ENCODE measurements around the gene CCDC188. TPM values are rescaled to one million over a fixed set of nuclear protein-coding genes. Genes with fewer than 3 reads are reported as not detected.

The CCDC188 gene
- total and polyA plus RNA-seq, 2 of the 13 experiments (the other 11 are each of a cell fraction or from before 2014, with no cell fraction given) = not detected

GRCh38 chr22:20158391-20159036, 7.7 kb upstream of the CCDC188 start:
- no peak overlapping the region for H3K4me3 ChIP-seq (replicated peaks in 1 of 3; ENCODE audit: insufficient read depth in 1 of 3, low read depth in 2 of 3, low read length in 3 of 3)
- no peaks in the 10 kb centered on the region for H4K20me1 ChIP-seq (ENCODE audit: insufficient read depth, low read length)
- no peaks in the 10 kb centered on the region for H3K79me2 ChIP-seq (ENCODE audit: insufficient read depth, low read length)
- no peak overlapping the region for H2AFZ ChIP-seq (ENCODE audit: low read length)
- no peaks in the 10 kb centered on the region for H3K4me1 ChIP-seq (ENCODE audit: insufficient read depth, low read length)
- 0% methylated on average over 4 of the region's 15 CpGs for WGBS (ENCODE audit: low lambda C conversion rate)
- POLR2A ChIA-PET = no interaction called here
- CTCF ChIA-PET (ENCODE audit: low intra/inter-chr PET ratio, low total read pairs) = interaction anchor here (0.7 to 4.1 kb wide), 2 partner anchors 80 to 127 kb away, joined by 3 to 28 read pairs; no protein-coding TSS in a partner anchor
- no peaks in the 10 kb centered on the region for H3K36me3 ChIP-seq (replicated peaks in 1 of 2; ENCODE audit: control insufficient read depth in 1 of 2, insufficient read depth in 2 of 2, low read length in 2 of 2)
- DNase-seq (ENCODE audit: low spot score) = no peak
- no TSS peak for BruUV-seq (replicated peaks)
- no peak for FAIRE-seq
- H3K9ac ChIP-seq (ENCODE audit: insufficient read depth, low read depth, low read length) = no peak overlapping the region
- intact Hi-C loops (cut with micrococcal nuclease; ENCODE audit: unreplicated experiment) = no loop called here
- peaks cover 11 to 43% of the 10 kb centered on the region in 2 experiments; a peak in 4 of 5 replicates for H3K27me3 ChIP-seq (ENCODE audit: control insufficient read depth in 1 of 2, insufficient read depth in 2 of 2, low read length in 2 of 2)
- H3K4me2 ChIP-seq (ENCODE audit: low read depth, low read length) = no peak overlapping the region
- H3K9me3 ChIP-seq (ENCODE audit: low read length) = no peaks in the 10 kb centered on the region
- ATAC-seq = no peak
- no peak for TF ChIP-seq ELK4 (CRISPR knock-in tag; IDR thresholded peaks at IDR 0.05; ENCODE audit: borderline replicate concordance)
- no peak for TF ChIP-seq ZNF121 (CRISPR knock-in tag; IDR thresholded peaks at IDR 0.05)
- no peak for TF ChIP-seq HOMEZ (CRISPR knock-in tag; IDR thresholded peaks at IDR 0.05; ENCODE audit: low read depth)
- TF ChIP-seq ZNF101 (CRISPR knock-in tag; IDR thresholded peaks at IDR 0.05; ENCODE audit: borderline replicate concordance, low read depth) = no peak
- no peak for TF ChIP-seq XRCC5 (optimal IDR thresholded peaks at IDR 0.05; ENCODE audit: low read length)
- no peak for TF ChIP-seq GRHL1 (CRISPR knock-in tag; conservative IDR thresholded peaks at IDR 0.05)
- TF ChIP-seq ZNF75D (CRISPR knock-in tag; IDR thresholded peaks at IDR 0.05; ENCODE audit: borderline replicate concordance) = no peak
- TF ChIP-seq CHCHD3 (CRISPR knock-in tag; IDR thresholded peaks at IDR 0.05) = no peak
- in situ Hi-C loops (cut with HindIII; ENCODE audit: extremely low pct_ligation_motif_present, low pct_unique_long_range_greater_than_20kb) = loop anchor here (5.0 to 25.0 kb wide), 3 partner anchors 76 to 1196 kb away; no protein-coding TSS in a partner anchor
- H3K27ac ChIP-seq (ENCODE audit: extremely low read length, insufficient read depth, low read length) = no peak overlapping the region
